NOMO-1 treated with DMSO at 0.1 percent for 48 hours (cell line): ENCODE data around the gene STK40.

Experiments
- DNase-seq: peaks from one replicate; lab custom pipeline; 2025; ENCODE audit not compliant: unreplicated experiment; lab: John Stamatoyannopoulos, UW

Gene STK40, protein sequence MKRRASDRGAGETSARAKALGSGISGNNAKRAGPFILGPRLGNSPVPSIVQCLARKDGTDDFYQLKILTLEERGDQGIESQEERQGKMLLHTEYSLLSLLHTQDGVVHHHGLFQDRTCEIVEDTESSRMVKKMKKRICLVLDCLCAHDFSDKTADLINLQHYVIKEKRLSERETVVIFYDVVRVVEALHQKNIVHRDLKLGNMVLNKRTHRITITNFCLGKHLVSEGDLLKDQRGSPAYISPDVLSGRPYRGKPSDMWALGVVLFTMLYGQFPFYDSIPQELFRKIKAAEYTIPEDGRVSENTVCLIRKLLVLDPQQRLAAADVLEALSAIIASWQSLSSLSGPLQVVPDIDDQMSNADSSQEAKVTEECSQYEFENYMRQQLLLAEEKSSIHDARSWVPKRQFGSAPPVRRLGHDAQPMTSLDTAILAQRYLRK

DNA sequence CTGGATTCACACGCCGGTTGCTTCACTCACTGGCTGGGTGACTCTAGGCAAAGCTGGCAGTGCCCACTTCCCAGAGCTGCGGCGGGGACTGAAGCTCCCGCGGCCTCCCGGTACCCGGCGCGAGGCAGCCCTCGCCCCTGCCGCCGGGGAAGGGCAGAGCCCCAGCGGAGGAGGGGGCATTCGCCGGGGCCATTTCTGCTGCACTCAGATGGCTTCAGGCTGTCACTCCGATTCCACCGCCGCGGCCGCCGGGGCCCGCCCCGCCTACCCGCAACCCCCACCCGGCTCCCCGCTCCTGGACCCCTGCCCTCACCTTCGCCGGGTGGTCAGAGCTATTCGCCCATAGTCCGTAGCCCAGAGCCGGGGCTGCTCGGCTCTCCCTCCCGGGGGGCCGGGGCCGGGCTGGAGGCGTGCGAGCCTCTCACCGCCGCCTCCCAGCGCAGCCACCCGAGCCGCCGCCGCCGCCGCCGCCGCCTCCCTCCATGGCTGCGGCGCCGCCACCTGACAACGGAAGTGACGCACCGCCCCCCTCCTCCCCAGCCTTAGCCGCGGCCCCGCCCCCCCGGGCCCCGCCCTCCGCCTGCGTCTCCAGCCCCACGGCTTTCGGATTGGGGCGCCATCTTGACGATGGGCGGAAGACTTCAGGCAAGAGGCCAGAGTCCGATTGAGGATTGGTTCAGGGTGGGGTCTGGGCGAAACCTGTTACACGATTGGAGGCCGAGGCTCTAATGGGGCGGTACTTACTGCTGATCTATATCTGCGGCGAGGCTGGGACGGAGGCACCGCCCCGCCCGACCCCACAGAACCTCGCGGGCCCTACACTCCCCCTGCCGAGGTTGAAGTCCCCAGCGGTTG, at the start of gene STK40:
Gene STK40 (minus strand): TSS at position 515 of the 855 bp plus-strand sequence. CDS start 24,592 bp downstream, outside the sequence.
- peak; percentile 98 for DNase-seq

DNA sequence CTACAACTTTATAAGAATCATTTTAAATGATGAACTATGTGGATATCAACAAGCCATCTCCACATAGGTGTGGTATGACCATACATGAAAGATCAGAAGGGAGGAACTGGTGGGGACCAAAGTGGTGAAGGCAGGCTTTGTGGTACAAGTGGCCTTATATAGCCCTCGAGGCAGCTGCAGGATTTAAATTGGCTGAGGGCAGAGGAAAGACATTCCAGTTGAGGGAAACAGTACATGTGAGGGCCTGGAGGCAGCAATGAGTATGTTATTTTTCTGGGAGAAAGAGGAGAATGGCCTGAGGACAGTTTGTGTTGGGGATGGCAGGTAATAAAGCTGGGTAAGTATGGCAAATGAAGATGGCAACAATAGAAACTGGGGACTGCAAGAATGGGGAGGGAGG, 47.4 kb upstream of the STK40 start:
- no peak for DNase-seq

DNA sequence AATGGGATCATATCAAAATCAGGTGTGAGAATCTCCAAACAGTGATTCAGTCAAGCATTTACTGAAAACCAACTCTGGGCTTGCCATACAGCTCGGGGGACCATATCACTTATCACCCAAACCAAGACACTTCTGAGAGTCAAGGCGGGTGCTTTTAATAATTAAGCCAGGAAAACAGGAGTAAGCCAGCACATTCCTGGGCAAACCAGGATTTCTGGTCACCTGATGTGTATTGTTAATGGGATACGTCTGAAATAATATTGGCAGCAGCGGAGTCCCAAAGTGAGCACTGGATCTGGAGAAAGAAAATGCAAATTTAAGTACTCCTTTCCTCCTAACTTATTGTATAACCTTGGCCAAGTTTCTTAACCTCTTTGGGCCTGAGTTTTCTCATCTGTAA, 46.9 kb upstream of the STK40 start:
- DNase-seq = no peak

GRCh38 chr1:36425791-36426190, 40.1 kb upstream of the STK40 start:
- DNase-seq = no peak

DNA sequence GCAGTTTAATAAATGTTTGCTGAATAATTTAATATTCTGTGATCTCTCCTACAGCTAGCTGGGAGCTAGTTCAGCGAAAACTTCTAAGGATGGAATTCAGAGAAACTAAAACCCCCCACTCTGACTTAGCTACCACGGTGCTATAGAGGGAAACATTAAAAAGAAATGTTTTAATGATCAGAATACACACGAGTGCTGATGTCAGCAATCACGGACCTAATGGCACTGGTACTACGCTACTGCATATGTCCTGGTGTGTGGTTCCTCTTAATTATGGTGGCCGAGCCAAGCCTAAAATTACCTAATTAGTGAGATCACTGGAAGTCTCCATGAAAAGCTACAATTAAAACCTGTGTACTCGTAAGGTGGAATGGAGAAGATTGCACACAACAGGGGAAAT, 35.9 kb upstream of the STK40 start:
- no peak for DNase-seq

DNA sequence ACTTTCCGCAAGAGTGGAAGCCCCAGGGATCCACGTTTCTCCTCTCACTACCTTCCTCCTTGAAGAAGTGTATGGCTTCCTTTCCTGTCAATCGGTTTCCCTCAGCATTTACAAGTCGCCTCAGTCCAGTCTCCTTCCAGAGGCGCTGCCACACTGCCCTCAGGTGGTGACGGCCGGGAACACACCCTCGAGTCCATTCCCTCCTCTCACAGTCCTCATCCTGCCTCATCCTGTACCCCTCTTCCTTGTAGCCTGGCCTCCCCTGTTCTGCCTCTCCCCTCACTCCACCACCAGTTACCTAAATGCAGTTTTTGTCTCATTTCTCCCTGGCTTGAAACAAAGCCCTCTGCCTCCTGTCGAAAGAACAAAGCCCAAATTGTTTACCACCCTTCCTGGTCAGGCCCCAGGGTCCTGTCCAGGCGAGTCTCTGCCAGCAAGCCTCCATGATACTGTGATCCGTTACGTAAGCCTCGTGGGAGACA, 35.2 kb upstream of the STK40 start:
- peak; percentile 84 for DNase-seq

- DNase-seq = no peak
Measured at GRCh38 chr1:36420409-36420808, 34.7 kb upstream of the STK40 start.

DNA sequence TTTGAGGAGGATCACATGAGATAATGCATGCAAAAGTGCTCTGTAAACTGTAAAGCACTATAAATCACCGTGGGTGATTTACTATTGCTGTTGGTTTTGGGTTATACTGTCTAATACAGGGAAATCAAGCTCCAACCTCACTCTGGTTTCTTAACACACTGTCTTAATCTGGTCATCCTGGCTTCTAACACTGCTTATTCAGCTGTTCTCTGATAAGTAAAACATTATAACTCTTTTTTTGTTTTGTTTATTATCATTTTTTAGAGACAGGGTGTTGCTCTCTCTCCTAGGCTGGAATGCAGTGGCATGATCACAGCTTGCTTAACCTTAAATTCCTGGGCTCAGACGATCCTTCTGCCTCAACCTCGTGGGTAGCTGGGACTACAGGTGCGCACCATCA, 33.8 kb upstream of the STK40 start:
- no peak for DNase-seq

GRCh38 chr1:36419140-36419539, 33.4 kb upstream of the STK40 start:
- no peak for DNase-seq

DNA sequence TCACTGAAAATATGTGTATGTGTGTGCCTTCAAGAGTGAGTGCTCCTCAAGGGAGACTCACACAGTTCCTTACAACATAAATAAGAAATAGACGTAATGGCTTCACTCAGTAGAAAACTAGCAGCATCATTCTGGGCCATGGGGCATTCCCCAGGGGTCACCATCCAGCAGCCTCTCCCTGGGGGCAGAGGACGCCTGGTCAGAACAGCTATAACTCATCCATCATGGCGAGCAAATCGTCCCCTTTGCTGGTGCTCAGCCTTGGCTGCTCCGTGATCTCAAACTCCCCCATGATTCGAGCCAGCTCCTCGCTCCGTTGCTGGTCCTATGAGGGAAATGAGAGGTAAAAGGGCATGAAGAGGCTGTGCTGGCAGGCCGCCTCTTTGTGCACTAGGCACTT, 32.2 kb upstream of the STK40 start:
- no peak for DNase-seq

GRCh38 chr1:36415661-36416326, 30.1 kb upstream of the STK40 start:
- DNase-seq = no peak

DNA sequence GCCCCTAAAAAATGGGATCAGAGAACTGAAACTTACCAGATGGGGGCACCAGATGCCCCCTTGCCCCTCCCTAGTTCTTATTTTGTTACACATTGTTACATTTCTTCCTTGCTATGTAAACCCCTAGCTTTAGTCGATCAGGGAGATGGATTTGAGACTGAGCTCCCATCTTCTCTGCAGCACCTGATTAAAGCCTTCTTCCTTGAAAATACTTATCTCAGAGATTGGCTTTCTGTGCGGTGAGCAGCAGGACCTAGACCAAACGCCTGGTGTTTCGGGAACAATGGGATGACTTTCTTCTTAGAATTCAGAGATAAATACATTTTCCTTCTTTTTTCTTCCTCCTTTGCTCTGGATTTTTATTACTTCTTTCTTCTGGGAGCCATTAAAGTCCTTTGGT, 28.7 kb upstream of the STK40 start:
- DNase-seq = no peak

- DNase-seq = peak; percentile 6
Measured at GRCh38 chr1:36411674-36412648, 26.2 kb upstream of the STK40 start.

DNA sequence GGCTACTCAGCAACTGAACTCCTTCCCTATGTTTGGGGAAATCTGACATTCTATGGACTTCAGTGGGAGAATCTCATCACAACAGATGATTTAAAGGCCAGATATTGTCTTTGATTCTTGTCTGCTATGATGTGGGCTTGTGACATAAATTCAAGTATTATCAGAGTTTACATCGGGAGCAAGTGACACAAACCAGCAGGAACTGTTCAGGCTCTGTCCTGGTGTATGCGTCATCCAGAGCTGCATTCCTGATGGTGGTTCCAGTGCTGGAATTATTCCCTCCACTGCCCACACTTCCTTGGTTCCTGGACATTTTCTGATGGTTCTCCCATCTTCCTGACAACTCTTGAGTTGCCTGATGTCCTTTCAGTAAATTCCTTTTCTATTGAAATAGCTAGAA, 22.8 kb upstream of the STK40 start:
- no peak for DNase-seq

DNA sequence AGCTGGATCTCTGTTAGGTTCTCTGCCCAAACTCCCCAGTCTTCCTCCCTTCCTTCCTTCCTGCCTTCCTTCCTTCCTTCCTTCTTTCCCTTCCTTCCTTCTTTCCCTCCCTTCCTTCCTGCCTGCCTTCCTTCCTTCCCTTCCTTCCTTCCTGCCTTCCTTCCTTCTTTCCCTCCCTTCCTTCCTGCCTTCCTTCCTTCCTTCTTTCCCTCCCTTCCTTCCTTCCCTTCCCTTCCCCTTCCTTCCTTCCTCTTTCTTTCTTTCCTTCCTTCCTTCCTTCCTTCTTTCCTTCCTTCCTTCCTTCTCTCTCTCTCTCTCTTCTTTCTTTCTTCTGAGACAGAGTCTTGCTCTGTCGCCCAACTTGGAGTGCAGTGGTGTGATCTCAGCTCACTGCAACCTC, 20.7 kb upstream of the STK40 start:
- no peak for DNase-seq

DNA sequence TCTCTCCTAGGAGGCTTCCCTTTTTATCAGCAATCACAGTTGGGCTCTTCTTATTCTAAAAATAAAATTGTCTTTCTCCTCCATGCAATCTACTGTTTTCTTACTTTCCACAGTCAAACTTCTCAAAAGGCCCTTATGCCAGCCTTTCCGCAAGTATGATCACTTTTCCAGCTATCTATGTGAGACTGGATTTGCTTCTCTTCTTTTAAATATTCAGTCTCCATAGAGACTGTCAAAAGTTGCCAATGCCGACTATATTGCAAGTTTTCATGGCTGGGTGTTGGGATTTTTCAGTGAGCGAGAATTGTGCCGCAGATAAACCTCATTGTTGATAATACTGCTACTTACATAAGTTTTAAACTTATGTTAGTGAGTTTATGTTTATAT, 16.8 kb upstream of the STK40 start:
- DNase-seq = no peak

GRCh38 chr1:36401602-36402503, 16.1 kb upstream of the STK40 start:
- no peak for DNase-seq

GRCh38 chr1:36400825-36401601, 15.3 kb upstream of the STK40 start:
- DNase-seq = peak; percentile 95

DNA sequence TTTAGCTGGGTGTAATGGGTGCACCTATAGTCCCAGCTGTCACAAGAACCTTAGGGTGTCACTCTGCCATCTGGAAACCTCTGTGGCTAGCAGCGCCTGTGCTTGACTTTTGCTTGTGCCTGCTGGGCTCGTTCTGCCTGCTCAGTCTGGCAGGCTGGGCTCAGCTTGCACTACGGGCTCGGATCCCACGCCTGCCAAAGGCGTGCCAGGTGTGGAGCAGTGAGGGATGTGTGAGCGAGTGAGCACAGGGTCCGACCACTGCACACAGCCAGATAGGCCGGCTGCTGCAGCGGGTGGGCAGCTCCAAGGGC, 14.7 kb upstream of the STK40 start:
- DNase-seq = no peak
